HCT116 (cell line): Measurements from ENCODE around the gene CYP3A4.

Experiments used
- CBX3 ChIP-seq: IDR thresholded peaks from 2 replicates; pipeline ENCODE4 v1.6.1; 2012; ENCODE audit warnings: low read depth
- CTCF ChIP-seq, 3 experiments: fragments of 200-600 bp in 1 of 3; sonication (generic) in 1 of 3; IDR thresholded peaks in 2 of 3; conservative IDR thresholded peaks in 1 of 3; 2 replicates each; pipeline ENCODE4 v1.5.1; 2012 to 2017; ENCODE audit warnings: low read depth in 2 of 3, low read length in 2 of 3, antibody characterized with exemption in 1 of 3, borderline replicate concordance in 1 of 3, control low read depth in 1 of 3, mild to moderate bottlenecking in 1 of 3, mixed read lengths in 1 of 3, mixed run types in 1 of 3, moderate library complexity in 1 of 3; ENCODE audit not compliant: insufficient read depth in 1 of 3
- EZH2 ChIP-seq: fragments of 200-600 bp; sonication (generic); IDR thresholded peaks from 2 replicates; pipeline ENCODE4 v1.6.1; 2017; ENCODE audit warnings: antibody characterized with exemption, mixed run types
- EZH2phosphoT487 ChIP-seq: fragments of 200-600 bp; IDR thresholded peaks from 2 replicates; pipeline ENCODE4 v1.6.1; 2018; ENCODE audit warnings: antibody characterized with exemption, borderline replicate concordance
- JUND ChIP-seq: IDR thresholded peaks from 2 replicates; pipeline ENCODE4 v1.6.1; 2012
- POLR2A ChIP-seq: IDR thresholded peaks from 2 replicates; pipeline ENCODE4 v1.7.0; 2011; ENCODE audit warnings: borderline replicate concordance; ENCODE audit not compliant: insufficient read depth, insufficient read length; ENCODE audit errors: extremely low read depth
- POLR2AphosphoS5 ChIP-seq: IDR thresholded peaks from 2 replicates; pipeline ENCODE4 v1.6.1; 2011; ENCODE audit warnings: mild to moderate bottlenecking, low read depth, low read length, moderate library complexity
- RAD21 ChIP-seq: IDR thresholded peaks from 2 replicates; pipeline ENCODE4 v1.6.1; 2012; ENCODE audit warnings: low read depth, mild to moderate bottlenecking
- SRF ChIP-seq: IDR thresholded peaks from 2 replicates; pipeline ENCODE4 v1.6.1; 2012; ENCODE audit warnings: low read depth
- TCF7L2 ChIP-seq: IDR thresholded peaks from 2 replicates; pipeline ENCODE4 v1.7.0; 2011; ENCODE audit warnings: borderline replicate concordance, inconsistent platforms; ENCODE audit not compliant: insufficient read depth, insufficient read length; ENCODE audit errors: extremely low read depth
- YY1 ChIP-seq: IDR thresholded peaks from 2 replicates; pipeline ENCODE4 v1.6.1; 2011; ENCODE audit warnings: low read length, low read depth, moderate library complexity, mild to moderate bottlenecking; ENCODE audit not compliant: insufficient replicate concordance; ENCODE audit errors: extremely low read depth
- ZBTB33 ChIP-seq: IDR thresholded peaks from 2 replicates; pipeline ENCODE4 v1.6.1; 2011; ENCODE audit warnings: mild to moderate bottlenecking, low read length, moderate library complexity; ENCODE audit not compliant: insufficient replicate concordance; ENCODE audit errors: extremely low read depth
- TF ChIP-seq, protein P1 (sequence below): IDR thresholded peaks from 2 replicates; pipeline ENCODE4 v1.6.1; 2012
- TF ChIP-seq, protein P2 (sequence below): IDR thresholded peaks from 2 replicates; pipeline ENCODE4 v1.6.1; 2012

GRCh38 chr7:99733003-99733402, 51.0 kb downstream of the CYP3A4 start:
- TF ChIP-seq, protein P1, sequence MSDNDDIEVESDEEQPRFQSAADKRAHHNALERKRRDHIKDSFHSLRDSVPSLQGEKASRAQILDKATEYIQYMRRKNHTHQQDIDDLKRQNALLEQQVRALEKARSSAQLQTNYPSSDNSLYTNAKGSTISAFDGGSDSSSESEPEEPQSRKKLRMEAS = no peak
- no peak for TF ChIP-seq CTCF (IDR thresholded peaks at IDR 0.05 in 2 of 3, conservative IDR thresholded peaks at IDR 0.05 in 1 of 3; ENCODE audit: borderline replicate concordance in 1 of 3, insufficient read depth in 1 of 3, low read depth in 2 of 3, low read length in 2 of 3)
- no peak for TF ChIP-seq YY1
- TF ChIP-seq EZH2phosphoT487 = no peak
- no peak for TF ChIP-seq CBX3
- TF ChIP-seq, protein P2, sequence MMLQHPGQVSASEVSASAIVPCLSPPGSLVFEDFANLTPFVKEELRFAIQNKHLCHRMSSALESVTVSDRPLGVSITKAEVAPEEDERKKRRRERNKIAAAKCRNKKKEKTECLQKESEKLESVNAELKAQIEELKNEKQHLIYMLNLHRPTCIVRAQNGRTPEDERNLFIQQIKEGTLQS = no peak
- TF ChIP-seq SRF = no peak
- no peak for TF ChIP-seq POLR2A
- TF ChIP-seq ZBTB33 = no peak
- no peak for TF ChIP-seq RAD21
- TF ChIP-seq EZH2 = no peak
- no peak for TF ChIP-seq POLR2AphosphoS5
- no peak for TF ChIP-seq TCF7L2
- TF ChIP-seq JUND = no peak
